Prostate gland (tissue), 2 donors: Measurements from ENCODE around the gene PANK3. TPM values are rescaled to one million over a fixed set of nuclear protein-coding genes. Genes with fewer than 3 reads are reported as not detected.

Experiments
- DNase-seq: peaks from one replicate; pipeline ENCODE4 v3.0.0-alpha.2; 2019; ENCODE audit warnings: low spot score
- H3K27ac ChIP-seq, 2 donors: fragments of 200-600 bp; sonication (generic); 2 replicates each; pipeline ENCODE4 v1.5.1; 2017 to 2019
- H3K27me3 ChIP-seq: fragments of 200-600 bp; sonication (generic); replicated peaks from 2 replicates; pipeline ENCODE4 v1.5.1; 2019; ENCODE audit not compliant: insufficient read depth
- H3K36me3 ChIP-seq, 2 donors: fragments of 200-600 bp; sonication (generic); 1 replicate in 1 of 2; 2 replicates in 1 of 2; pipeline versions ENCODE4 v1.5.1 to v1.8.1; 2017 to 2019
- H3K4me1 ChIP-seq: fragments of 200-600 bp; sonication (generic); replicated peaks from 2 replicates; pipeline ENCODE4 v1.5.1; 2019
- H3K4me3 ChIP-seq, 2 donors: fragments of 200-600 bp; sonication (generic); 2 replicates each; pipeline ENCODE4 v1.5.1; 2017 to 2019
- H3K9me3 ChIP-seq: fragments of 200-600 bp; sonication (generic); 2 replicates; pipeline ENCODE4 v1.5.1; 2017
- POLR2A ChIP-seq: fragments of 450-650 bp; IDR thresholded peaks from one replicate; pipeline ENCODE4 v1.6.1; 2016; ENCODE audit warnings: antibody characterized with exemption, mild to moderate bottlenecking
- POLR2AphosphoS5 ChIP-seq: sonication (generic); formaldehyde crosslinking; IDR thresholded peaks from one replicate; pipeline ENCODE4 v1.6.1; 2017; ENCODE audit warnings: antibody characterized with exemption
- WGBS: methylation state at CpG from one replicate; pipeline ENCODE4 v1.1.5; 2018; 5-methylcytosine and 5-hydroxymethylcytosine counted together
- intact Hi-C: fragments of 100-400 bp; cut with DNase I; formaldehyde crosslinking; loops from one replicate; pipeline ENCODE4 v1.14.2; 2022
- total RNA-seq, 2 donors: library from RNA; depleted of rRNA; stranded (reverse); fragments of >200 nt; gene quantifications; one replicate each; pipeline ENCODE4 v1.1.0, GENCODE V29; 2016
- TF ChIP-seq, protein P1 (sequence below), 4 experiments: fragments of 200-600 bp in 2 of 4; fragments of 450-650 bp in 2 of 4; sonication (generic) in 2 of 4; IDR thresholded peaks; 1 replicate in 3 of 4; 2 replicates in 1 of 4; pipeline ENCODE4 v1.5.1; 2016 to 2019; ENCODE audit warnings: antibody characterized with exemption in 4 of 4, mild to moderate bottlenecking in 2 of 4, moderate library complexity in 2 of 4

Gene PANK3
- total RNA-seq, 2 donors from 2014 or later: 24.8 to 48.7 TPM

DNA sequence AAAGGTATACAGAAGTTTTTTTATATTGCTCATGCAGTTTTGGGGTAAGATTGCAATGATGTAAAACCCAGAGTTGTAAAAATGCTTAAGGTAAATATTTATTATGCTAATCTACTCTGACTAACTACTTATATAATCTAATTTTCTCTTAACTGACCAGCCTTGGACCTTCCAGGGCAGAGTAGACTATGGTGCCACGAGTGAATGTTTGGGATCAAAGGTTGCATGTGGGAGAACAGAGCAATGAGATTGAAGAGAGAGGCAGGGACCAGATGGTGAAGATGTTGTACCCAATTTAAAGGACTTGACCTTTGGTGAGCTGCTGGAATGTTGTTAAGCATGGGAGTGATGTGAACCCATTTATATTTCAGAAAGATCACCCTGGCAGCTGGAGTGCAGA, 34.8 kb upstream of the PANK3 start:
- Histone ChIP-seq H3K4me1 (no peaks in the 10 kb centered on the region), H3K27me3 (no peaks in the 10 kb centered on the region), H3K9me3 (no peaks in the 10 kb centered on the region), H3K27ac (no peak overlapping the region), H3K36me3 (no peaks in the 10 kb centered on the region), H3K4me3 (no peak overlapping the region)
- 65% methylated on average over 1 of the region's 1 CpG for WGBS
- no peak for DNase-seq
- intact Hi-C loops: no loop called here
- no peak for TF ChIP-seq POLR2A
- TF ChIP-seq, protein P1, sequence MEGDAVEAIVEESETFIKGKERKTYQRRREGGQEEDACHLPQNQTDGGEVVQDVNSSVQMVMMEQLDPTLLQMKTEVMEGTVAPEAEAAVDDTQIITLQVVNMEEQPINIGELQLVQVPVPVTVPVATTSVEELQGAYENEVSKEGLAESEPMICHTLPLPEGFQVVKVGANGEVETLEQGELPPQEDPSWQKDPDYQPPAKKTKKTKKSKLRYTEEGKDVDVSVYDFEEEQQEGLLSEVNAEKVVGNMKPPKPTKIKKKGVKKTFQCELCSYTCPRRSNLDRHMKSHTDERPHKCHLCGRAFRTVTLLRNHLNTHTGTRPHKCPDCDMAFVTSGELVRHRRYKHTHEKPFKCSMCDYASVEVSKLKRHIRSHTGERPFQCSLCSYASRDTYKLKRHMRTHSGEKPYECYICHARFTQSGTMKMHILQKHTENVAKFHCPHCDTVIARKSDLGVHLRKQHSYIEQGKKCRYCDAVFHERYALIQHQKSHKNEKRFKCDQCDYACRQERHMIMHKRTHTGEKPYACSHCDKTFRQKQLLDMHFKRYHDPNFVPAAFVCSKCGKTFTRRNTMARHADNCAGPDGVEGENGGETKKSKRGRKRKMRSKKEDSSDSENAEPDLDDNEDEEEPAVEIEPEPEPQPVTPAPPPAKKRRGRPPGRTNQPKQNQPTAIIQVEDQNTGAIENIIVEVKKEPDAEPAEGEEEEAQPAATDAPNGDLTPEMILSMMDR (IDR thresholded peaks at IDR 0.05): no peak
- no peak for TF ChIP-seq POLR2AphosphoS5

DNA sequence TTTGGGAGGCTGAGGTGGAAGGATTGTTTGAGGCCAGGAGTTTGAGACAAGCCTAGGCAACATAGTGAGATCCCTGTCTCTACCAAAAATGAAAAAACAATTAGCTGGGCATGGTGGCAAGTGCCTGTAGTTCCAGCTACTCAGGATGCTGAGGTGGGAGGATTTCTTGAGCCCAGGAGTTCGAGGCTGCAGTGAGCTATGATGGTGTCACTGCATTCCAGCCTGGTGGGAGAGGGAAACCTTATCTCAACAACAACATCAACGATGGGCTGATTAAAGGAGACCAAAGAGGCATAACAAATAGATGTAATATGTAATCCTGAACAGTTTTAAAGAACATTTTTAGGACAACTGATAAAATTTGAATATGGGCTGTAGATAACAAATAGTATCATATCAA, 34.2 kb upstream of the PANK3 start:
- no peaks in the 10 kb centered on the region for H3K9me3 ChIP-seq
- H3K36me3 ChIP-seq: no peaks in the 10 kb centered on the region
- H3K4me3 ChIP-seq: no peak overlapping the region
- 31% methylated on average over 2 of the region's 2 CpGs for WGBS
- H3K27me3 ChIP-seq: no peaks in the 10 kb centered on the region
- intact Hi-C loops: no loop called here
- H3K27ac ChIP-seq: no peak overlapping the region
- DNase-seq: no peak
- no peak for TF ChIP-seq POLR2AphosphoS5
- no peak for TF ChIP-seq POLR2A
- TF ChIP-seq, protein P1 (IDR thresholded peaks at IDR 0.05): no peak
- H3K4me1 ChIP-seq: no peaks in the 10 kb centered on the region

DNA sequence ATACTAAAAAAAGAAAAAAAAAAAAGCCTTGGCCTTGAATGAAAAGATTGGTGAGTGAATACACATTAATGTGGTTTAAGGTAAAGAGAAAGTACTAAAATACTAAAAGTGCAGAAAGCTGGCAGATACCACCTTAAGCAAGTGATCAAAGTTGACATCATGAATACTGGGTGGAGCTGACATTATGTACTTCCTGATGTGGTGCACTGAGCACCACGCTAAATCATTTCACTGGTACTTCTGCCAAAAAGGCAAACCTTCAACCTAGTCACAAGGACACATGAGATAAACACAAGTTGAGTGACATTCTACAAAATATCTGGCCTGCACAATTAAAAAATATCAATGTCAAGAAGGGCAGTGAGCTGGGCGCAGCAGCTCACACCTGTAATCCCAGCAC, 33.8 kb upstream of the PANK3 start:
- Histone ChIP-seq H3K4me3 (no peak overlapping the region), H3K27me3 (no peaks in the 10 kb centered on the region), H3K4me1 (no peaks in the 10 kb centered on the region), H3K27ac (no peak overlapping the region), H3K9me3 (no peaks in the 10 kb centered on the region), H3K36me3 (no peaks in the 10 kb centered on the region)
- 55% methylated on average over 2 of the region's 2 CpGs for WGBS
- TF ChIP-seq POLR2AphosphoS5: no peak
- TF ChIP-seq, protein P1 (IDR thresholded peaks at IDR 0.05): no peak
- no peak for DNase-seq
- intact Hi-C loops: no loop called here

DNA sequence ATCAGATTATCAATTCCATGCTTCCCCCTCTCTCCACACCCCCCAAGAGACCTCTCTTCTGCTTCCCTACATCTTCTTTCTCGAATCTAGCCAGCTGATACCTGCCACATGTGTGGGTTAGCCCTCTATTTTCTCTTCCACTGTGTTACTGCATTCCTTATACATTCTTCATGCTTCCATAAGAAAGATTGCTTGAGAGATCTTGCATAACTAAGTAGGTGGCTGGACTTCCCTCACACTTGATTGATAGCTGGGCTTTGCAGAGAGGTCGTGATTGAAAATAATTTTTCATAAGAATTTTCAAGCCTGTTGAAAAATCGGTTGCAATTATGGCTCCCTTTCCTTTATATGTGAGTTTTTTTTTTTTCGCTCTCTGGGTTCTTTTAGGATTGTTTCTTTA, 33.0 kb upstream of the PANK3 start:
- Histone ChIP-seq H3K27me3 (no peaks in the 10 kb centered on the region), H3K36me3 (no peaks in the 10 kb centered on the region), H3K27ac (no peak overlapping the region), H3K4me1 (no peaks in the 10 kb centered on the region), H3K4me3 (no peak overlapping the region), H3K9me3 (no peaks in the 10 kb centered on the region)
- DNase-seq: no peak
- TF ChIP-seq POLR2AphosphoS5 (no peak), POLR2A (no peak)
- TF ChIP-seq, protein P1 (IDR thresholded peaks at IDR 0.05): no peak
- WGBS: 83% methylated on average over 4 of the region's 4 CpGs
- intact Hi-C loops: no loop called here

DNA sequence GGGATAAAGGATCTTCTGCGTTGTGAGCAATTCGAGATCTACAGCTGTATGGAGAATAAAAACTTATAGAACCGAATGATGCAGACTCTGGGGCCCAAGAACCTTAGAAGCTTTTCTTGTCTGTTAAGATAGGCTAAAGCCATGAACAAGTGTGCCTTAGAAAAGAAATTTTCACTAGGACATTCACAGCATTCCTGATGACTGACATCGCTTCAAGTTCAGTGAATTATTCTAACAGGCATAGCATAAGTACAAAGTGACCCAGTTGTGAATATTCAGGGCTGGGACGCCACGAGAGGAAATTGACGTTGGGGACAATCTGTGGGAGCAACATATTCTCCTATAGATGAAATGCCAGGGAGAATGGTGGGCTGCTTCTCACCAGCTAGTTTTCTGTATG, 32.0 kb upstream of the PANK3 start:
- no peak for DNase-seq
- Histone ChIP-seq H3K27me3 (no peaks in the 10 kb centered on the region), H3K4me3 (no peak overlapping the region), H3K36me3 (no peaks in the 10 kb centered on the region), H3K4me1 (no peaks in the 10 kb centered on the region), H3K27ac (no peak overlapping the region), H3K9me3 (no peaks in the 10 kb centered on the region)
- TF ChIP-seq POLR2AphosphoS5 (no peak), POLR2A (no peak)
- TF ChIP-seq, protein P1 (IDR thresholded peaks at IDR 0.05): no peak
- 85% methylated on average over 7 of the region's 7 CpGs for WGBS
- intact Hi-C loops: no loop called here
